D721Med (cell line): Measurements from ENCODE around the gene FKBP14.
A peak's percentile ranks its signal among the peaks of the same experiment; 100 is the strongest.

Experiments used
- DNase-seq: peaks from one replicate; pipeline ENCODE4 v3.0.0; 2011; ENCODE audit warnings: low spot score; ENCODE audit not compliant: insufficient read length
- FAIRE-seq: peaks from 2 replicates; lab custom pipeline; 2011; peaks lifted over from hg19 to GRCh38; lab: Jason Lieb, UNC
- TF ChIP-seq, protein P1 (sequence below): IDR thresholded peaks from 2 replicates; pipeline ENCODE4 v1.5.1; 2012; ENCODE audit warnings: mild to moderate bottlenecking, control low read depth; ENCODE audit not compliant: insufficient read depth; ENCODE audit errors: missing control alignments

FKBP14 gene, protein sequence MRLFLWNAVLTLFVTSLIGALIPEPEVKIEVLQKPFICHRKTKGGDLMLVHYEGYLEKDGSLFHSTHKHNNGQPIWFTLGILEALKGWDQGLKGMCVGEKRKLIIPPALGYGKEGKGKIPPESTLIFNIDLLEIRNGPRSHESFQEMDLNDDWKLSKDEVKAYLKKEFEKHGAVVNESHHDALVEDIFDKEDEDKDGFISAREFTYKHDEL

GRCh38 chr7:30026229-30027064 lies at the start of gene FKBP14:
Gene FKBP14 (minus strand): TSS chr7:30026702. CDS start chr7:30026508, 194 bp downstream.
- FAIRE-seq: no peak

DNA sequence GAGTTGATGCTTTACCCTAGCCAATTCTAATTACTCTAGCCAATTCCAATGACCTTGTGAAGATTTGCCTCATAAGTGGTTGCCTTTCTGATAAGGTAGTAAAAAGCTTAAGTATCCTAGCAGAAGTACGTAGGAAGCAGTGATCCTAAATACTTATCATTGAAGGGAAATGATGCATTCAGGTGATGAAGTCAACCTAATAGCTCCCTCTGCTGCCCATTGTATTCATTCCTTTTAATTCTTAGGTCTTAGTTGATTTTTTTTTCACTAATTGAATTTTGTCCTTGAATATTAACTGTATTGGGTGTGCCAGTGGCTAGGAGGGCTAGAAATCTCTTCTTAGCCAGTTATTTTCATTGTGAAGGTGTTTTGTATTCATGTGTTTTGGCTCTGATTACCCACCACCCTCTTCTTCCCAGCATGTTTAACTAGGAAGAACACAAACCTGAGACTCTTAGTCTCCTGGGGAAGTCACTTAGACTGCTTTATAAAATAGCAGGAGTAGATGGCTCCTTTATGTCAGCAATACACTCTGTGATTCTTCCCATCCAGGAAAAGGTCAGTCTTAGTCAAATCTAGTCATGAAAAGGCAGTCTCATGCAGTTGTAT lies 48.0 kb upstream of the FKBP14 start:
- TF ChIP-seq, protein P1, sequence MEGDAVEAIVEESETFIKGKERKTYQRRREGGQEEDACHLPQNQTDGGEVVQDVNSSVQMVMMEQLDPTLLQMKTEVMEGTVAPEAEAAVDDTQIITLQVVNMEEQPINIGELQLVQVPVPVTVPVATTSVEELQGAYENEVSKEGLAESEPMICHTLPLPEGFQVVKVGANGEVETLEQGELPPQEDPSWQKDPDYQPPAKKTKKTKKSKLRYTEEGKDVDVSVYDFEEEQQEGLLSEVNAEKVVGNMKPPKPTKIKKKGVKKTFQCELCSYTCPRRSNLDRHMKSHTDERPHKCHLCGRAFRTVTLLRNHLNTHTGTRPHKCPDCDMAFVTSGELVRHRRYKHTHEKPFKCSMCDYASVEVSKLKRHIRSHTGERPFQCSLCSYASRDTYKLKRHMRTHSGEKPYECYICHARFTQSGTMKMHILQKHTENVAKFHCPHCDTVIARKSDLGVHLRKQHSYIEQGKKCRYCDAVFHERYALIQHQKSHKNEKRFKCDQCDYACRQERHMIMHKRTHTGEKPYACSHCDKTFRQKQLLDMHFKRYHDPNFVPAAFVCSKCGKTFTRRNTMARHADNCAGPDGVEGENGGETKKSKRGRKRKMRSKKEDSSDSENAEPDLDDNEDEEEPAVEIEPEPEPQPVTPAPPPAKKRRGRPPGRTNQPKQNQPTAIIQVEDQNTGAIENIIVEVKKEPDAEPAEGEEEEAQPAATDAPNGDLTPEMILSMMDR: peak; percentile 46
- DNase-seq: no peak
- peak; percentile 63 for FAIRE-seq

More at GRCh38 chr7:30026229-30027064, at the start of gene FKBP14:
- DNase-seq: peak; percentile 53
- TF ChIP-seq, protein P1: no peak

DNA sequence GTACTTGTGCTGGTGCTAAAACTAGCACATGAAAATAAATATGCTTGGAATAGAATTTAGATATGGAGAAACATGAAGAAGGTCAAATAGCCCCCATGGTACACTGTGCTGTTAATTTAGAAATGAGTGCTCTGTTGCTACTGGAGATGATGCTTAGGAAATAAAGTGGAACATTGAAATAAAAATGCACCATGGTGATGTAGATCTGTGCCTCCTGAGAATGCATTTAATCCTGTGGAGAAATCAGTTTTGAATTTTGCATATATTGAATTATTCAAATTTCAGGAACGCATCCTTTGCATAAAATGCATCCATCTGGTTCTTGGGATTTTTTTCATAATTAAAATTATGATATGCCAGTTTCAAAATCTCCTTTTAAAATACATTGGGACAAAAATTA lies 46.2 kb upstream of the FKBP14 start:
- DNase-seq: no peak
- FAIRE-seq: no peak
- TF ChIP-seq, protein P1: no peak

- FAIRE-seq (no peak), DNase-seq (no peak)
- TF ChIP-seq, protein P1: no peak
Measured at GRCh38 chr7:30070052-30070451, 43.5 kb upstream of the FKBP14 start.

GRCh38 chr7:30069096-30069867 lies 42.8 kb upstream of the FKBP14 start:
- FAIRE-seq: no peak
- no peak for DNase-seq
- TF ChIP-seq, protein P1: no peak

DNA sequence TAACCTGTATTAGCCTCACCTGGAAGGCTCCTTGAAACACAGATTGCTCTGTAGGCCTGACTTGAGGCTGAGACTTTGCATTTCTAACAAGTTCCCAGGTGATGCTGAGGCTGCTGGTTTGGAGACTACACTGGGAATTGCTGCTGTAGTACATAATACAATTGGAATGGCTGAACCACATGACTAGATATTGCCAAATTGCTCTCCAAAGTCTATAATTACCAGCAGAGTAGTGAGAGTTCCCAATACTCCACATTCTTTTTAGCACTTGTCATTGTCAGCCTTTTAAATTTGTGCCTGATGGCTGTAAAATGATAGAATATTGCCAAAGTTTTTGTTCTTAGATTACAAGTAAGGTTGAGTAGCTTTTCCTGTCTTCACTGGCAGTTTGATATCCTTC lies 41.6 kb upstream of the FKBP14 start:
- DNase-seq (no peak), FAIRE-seq (no peak)
- TF ChIP-seq, protein P1: no peak
